GM12878 (cell line): ENCODE measurements around the gene CTAGE9. TPM values are rescaled to one million over a fixed set of nuclear protein-coding genes. Genes with fewer than 3 reads are reported as not detected.

Experiments used
- SREBF1 ChIP-seq: IDR thresholded peaks from 2 replicates; pipeline ENCODE4 v1.6.1; 2012; ENCODE audit warnings: mild to moderate bottlenecking, low read length
- YBX1 ChIP-seq: fragments of 450-650 bp; IDR thresholded peaks from 2 replicates; pipeline ENCODE4 v1.6.1; 2016; ENCODE audit warnings: antibody characterized with exemption
- polyA plus RNA-seq, 11 experiments: library from polyadenylated mRNA; depleted of rRNA in 4 of 11; unstranded in 6 of 11; stranded (reverse) in 5 of 11; fragments of >200 nt; fragmentation: Nextera tagmentation in 4 of 11; fragmentation: Illumina TruSeq in 1 of 11; extraction: Ambion mirVana in 4 of 11; extraction: Trizol in 1 of 11; gene quantifications; 1 replicate in 1 of 11; 2 replicates in 10 of 11; pipeline versions ENCODE4 v1.2.1 to v1.2.3, GENCODE V29; 2011 to 2016; ENCODE audit warnings: inconsistent platforms in 2 of 11, missing spikeins in 2 of 11, low read depth in 1 of 11
- total RNA-seq, 4 experiments: library from RNA; depleted of rRNA in 3 of 4; stranded (reverse); fragments of >200 nt in 3 of 4; fragmentation: Illumina TruSeq in 1 of 4; extraction: Trizol in 1 of 4; gene quantifications; 2 replicates each; pipeline versions ENCODE4 v1.2.1 to v1.2.3, GENCODE V29; 2013 to 2021
- TF ChIP-seq, protein P1 (sequence below): fragments of 450-650 bp; IDR thresholded peaks from 2 replicates; pipeline ENCODE4 v1.6.1; 2014; ENCODE audit warnings: mild to moderate bottlenecking
- TF ChIP-seq, protein P2 (sequence below): fragments of 450-650 bp; IDR thresholded peaks from 2 replicates; pipeline ENCODE4 v1.6.1; 2016; ENCODE audit warnings: mild to moderate bottlenecking, moderate library complexity, borderline replicate concordance
- TF ChIP-seq, protein P3 (sequence below): fragments of 450-650 bp; IDR thresholded peaks from 2 replicates; pipeline ENCODE4 v1.6.1; 2018; ENCODE audit warnings: borderline replicate concordance, mild to moderate bottlenecking; ENCODE audit not compliant: partially characterized antibody

CTAGE9 gene
- total and polyA plus RNA-seq, 10 of the 15 experiments (the other 5 are each of a cell fraction or from before 2014, with no cell fraction given), result 0.06 TPM; not detected in 9

DNA sequence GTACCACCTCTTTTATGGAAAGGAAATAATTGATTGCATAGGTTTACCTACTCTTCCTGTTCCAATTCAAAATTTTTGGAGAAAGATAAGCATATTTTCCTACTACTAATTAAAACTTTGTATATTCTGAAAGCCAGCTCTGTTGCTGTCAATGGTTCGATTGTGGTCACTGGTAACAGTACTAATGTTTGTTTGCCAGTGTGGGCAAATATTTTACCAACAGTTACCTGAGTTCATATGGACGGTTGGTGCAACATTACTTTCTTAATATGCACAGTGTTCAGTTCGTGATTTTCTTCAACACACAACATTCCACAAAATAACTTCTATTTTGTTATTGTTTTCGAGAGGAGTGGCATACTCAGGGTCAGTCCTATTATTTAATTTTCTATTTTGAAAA lies 17.1 kb upstream of the CTAGE9 start (continued):
- TF ChIP-seq, protein P1, sequence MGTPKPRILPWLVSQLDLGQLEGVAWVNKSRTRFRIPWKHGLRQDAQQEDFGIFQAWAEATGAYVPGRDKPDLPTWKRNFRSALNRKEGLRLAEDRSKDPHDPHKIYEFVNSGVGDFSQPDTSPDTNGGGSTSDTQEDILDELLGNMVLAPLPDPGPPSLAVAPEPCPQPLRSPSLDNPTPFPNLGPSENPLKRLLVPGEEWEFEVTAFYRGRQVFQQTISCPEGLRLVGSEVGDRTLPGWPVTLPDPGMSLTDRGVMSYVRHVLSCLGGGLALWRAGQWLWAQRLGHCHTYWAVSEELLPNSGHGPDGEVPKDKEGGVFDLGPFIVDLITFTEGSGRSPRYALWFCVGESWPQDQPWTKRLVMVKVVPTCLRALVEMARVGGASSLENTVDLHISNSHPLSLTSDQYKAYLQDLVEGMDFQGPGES, result no peak
- TF ChIP-seq, protein P2, sequence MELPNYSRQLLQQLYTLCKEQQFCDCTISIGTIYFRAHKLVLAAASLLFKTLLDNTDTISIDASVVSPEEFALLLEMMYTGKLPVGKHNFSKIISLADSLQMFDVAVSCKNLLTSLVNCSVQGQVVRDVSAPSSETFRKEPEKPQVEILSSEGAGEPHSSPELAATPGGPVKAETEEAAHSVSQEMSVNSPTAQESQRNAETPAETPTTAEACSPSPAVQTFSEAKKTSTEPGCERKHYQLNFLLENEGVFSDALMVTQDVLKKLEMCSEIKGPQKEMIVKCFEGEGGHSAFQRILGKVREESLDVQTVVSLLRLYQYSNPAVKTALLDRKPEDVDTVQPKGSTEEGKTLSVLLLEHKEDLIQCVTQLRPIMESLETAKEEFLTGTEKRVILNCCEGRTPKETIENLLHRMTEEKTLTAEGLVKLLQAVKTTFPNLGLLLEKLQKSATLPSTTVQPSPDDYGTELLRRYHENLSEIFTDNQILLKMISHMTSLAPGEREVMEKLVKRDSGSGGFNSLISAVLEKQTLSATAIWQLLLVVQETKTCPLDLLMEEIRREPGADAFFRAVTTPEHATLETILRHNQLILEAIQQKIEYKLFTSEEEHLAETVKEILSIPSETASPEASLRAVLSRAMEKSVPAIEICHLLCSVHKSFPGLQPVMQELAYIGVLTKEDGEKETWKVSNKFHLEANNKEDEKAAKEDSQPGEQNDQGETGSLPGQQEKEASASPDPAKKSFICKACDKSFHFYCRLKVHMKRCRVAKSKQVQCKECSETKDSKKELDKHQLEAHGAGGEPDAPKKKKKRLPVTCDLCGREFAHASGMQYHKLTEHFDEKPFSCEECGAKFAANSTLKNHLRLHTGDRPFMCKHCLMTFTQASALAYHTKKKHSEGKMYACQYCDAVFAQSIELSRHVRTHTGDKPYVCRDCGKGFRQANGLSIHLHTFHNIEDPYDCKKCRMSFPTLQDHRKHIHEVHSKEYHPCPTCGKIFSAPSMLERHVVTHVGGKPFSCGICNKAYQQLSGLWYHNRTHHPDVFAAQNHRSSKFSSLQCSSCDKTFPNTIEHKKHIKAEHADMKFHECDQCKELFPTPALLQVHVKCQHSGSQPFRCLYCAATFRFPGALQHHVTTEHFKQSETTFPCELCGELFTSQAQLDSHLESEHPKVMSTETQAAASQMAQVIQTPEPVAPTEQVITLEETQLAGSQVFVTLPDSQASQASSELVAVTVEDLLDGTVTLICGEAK, result no peak
- TF ChIP-seq, protein P3, sequence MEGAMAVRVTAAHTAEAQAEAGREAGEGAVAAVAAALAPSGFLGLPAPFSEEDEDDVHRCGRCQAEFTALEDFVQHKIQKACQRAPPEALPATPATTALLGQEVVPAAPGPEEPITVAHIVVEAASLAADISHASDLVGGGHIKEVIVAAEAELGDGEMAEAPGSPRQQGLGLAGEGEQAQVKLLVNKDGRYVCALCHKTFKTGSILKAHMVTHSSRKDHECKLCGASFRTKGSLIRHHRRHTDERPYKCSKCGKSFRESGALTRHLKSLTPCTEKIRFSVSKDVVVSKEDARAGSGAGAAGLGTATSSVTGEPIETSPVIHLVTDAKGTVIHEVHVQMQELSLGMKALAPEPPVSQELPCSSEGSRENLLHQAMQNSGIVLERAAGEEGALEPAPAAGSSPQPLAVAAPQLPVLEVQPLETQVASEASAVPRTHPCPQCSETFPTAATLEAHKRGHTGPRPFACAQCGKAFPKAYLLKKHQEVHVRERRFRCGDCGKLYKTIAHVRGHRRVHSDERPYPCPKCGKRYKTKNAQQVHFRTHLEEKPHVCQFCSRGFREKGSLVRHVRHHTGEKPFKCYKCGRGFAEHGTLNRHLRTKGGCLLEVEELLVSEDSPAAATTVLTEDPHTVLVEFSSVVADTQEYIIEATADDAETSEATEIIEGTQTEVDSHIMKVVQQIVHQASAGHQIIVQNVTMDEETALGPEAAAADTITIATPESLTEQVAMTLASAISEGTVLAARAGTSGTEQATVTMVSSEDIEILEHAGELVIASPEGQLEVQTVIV, result no peak
- TF ChIP-seq SREBF1 (no peak), YBX1 (no peak)
